Gastroesophageal sphincter (tissue), 4 donors: ENCODE measurements around the gene VDR. TPM values are rescaled to one million over a fixed set of nuclear protein-coding genes. Genes with fewer than 3 reads are reported as not detected.

Source experiments
- ATAC-seq: fragments of 150-250 bp; one replicate; pipeline ENCODE4 v1.9.1; 2016; ENCODE audit warnings: mild to moderate bottlenecking, moderate library complexity
- H3K27ac ChIP-seq, 4 donors: fragments of 200-600 bp; sonication (generic) in 3 of 4; 1 replicate in 3 of 4; 2 replicates in 1 of 4; pipeline ENCODE4 v1.5.1; 2016 to 2019
- H3K27me3 ChIP-seq: fragments of 200-600 bp; sonication (generic); one replicate; pipeline ENCODE4 v1.5.1; 2019
- H3K36me3 ChIP-seq, 2 donors: fragments of 200-600 bp; sonication (generic); one replicate each; pipeline ENCODE4 v1.5.1; 2019; ENCODE audit warnings: control low read depth in 1 of 2
- H3K4me1 ChIP-seq, 3 donors: fragments of 200-600 bp; sonication (generic); 1 replicate in 2 of 3; 2 replicates in 1 of 3; pipeline ENCODE4 v1.5.1; 2016 to 2019; ENCODE audit warnings: control low read depth in 2 of 3
- H3K4me3 ChIP-seq, 2 donors: fragments of 200-600 bp; sonication (generic); one replicate each; pipeline ENCODE4 v1.5.1; 2019; ENCODE audit warnings: mild to moderate bottlenecking in 1 of 2, moderate library complexity in 1 of 2
- H3K9me3 ChIP-seq, 3 donors: fragments of 200-600 bp; sonication (generic); one replicate each; pipeline ENCODE4 v1.5.1; 2017 to 2019; ENCODE audit warnings: control low read depth in 2 of 3
- CTCF ChIP-seq, 4 experiments: fragments of 200-600 bp in 2 of 4; fragments of 450-650 bp in 2 of 4; sonication (generic) in 1 of 4; IDR thresholded peaks; one replicate each; pipeline ENCODE4 v1.5.1; 2017 to 2019; ENCODE audit warnings: antibody characterized with exemption in 4 of 4, mild to moderate bottlenecking in 2 of 4, moderate library complexity in 2 of 4
- EP300 ChIP-seq: sonication (generic); formaldehyde crosslinking; IDR thresholded peaks from one replicate; pipeline ENCODE4 v1.6.1; 2017; ENCODE audit warnings: antibody characterized with exemption, mild to moderate bottlenecking
- POLR2A ChIP-seq, 2 donors: fragments of 450-650 bp; IDR thresholded peaks; one replicate each; pipeline ENCODE4 v1.6.1; 2017; ENCODE audit warnings: antibody characterized with exemption in 2 of 2, mild to moderate bottlenecking in 2 of 2, moderate library complexity in 1 of 2
- POLR2AphosphoS5 ChIP-seq: sonication (generic); formaldehyde crosslinking; IDR thresholded peaks from one replicate; pipeline ENCODE4 v1.6.1; 2017; ENCODE audit warnings: antibody characterized with exemption
- WGBS, 2 donors: methylation state at CpG; one replicate each; pipeline ENCODE4 v1.1.5; 2018; ENCODE audit warnings: low coverage in 1 of 2; 5-methylcytosine and 5-hydroxymethylcytosine counted together
- total RNA-seq, 4 donors: library from RNA; depleted of rRNA; stranded (reverse); fragments of >200 nt; gene quantifications; one replicate each; pipeline ENCODE4 v1.1.0, GENCODE V29; 2016

The VDR gene
- total RNA-seq, 4 donors from 2014 or later: 1.2 to 5.5 (median 1.6) TPM

- Histone ChIP-seq H3K4me3 (no peak overlapping the region), H3K4me1 (peaks cover 27 to 84% (median 74%) of the 10 kb centered on the region in 3 donors), H3K27ac (peak overlapping the region in 3 of 4 donors; percentile 68 to 99 (median 94)), H3K36me3 (peaks cover 0 to 39% of the 10 kb centered on the region in 2 donors), H3K27me3 (no peaks in the 10 kb centered on the region), H3K9me3 (no peaks in the 10 kb centered on the region)
- no peak for ATAC-seq
- TF ChIP-seq POLR2A (IDR thresholded peaks at IDR 0.05) (no peak), POLR2AphosphoS5 (no peak), EP300 (no peak), CTCF (IDR thresholded peaks at IDR 0.05) (no peak)
- WGBS, 2 donors: 87 to 90% methylated on average over 2 to 3 of the region's 7 CpGs
These were observed 104.2 kb downstream of the VDR start for GRCh38 chr12:47800582-47800981.

GRCh38 chr12:47799357-47799955 is 105.3 kb downstream of the VDR start:
- TF ChIP-seq POLR2AphosphoS5 (no peak), EP300 (no peak), POLR2A (IDR thresholded peaks at IDR 0.05) (no peak), CTCF (IDR thresholded peaks at IDR 0.05) (no peak)
- peaks cover 24 to 73% (median 63%) of the 10 kb centered on the region in 3 donors for H3K4me1 ChIP-seq
- no peak overlapping the region for H3K4me3 ChIP-seq
- no peaks in the 10 kb centered on the region for H3K27me3 ChIP-seq
- ATAC-seq: peak; percentile 45
- peak overlapping the region in 3 of 4 donors; percentile 68 to 99 (median 94) for H3K27ac ChIP-seq
- H3K9me3 ChIP-seq: no peaks in the 10 kb centered on the region
- no CpG with 5 or more reads among the region's 7 CpGs for WGBS, 2 donors
- H3K36me3 ChIP-seq: peaks cover 0 to 50% of the 10 kb centered on the region in 2 donors

DNA sequence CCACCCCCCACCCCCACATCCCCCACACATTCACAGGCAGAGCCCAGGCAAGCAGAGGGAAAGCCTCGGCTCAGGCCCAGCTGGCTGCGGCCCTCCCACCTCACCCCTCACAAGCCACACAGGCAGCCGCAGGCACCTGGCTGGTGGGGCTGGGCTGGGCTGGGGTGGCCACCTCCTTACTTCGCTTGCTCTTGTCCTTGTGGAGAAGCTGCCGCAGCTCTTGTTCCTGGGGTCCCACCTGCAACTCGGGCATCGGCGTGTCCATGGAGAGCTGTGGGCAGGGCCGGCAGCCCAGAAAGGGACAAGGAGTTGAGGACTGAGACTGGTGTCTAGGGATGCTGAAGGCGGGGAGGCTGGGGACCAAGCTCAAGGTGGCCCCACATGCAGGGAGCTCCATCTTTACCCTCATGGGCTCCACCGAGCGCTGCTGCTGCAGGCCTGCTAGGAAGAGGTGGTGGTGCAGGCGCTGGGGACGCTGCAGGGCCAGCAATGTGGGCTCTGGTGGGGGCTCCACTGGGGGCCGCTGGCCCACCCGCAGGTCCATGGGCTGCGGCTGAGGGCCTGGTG is 106.3 kb downstream of the VDR start:
- no peak for TF ChIP-seq POLR2A (IDR thresholded peaks at IDR 0.05)
- TF ChIP-seq POLR2AphosphoS5: peak; percentile 3
- no peaks in the 10 kb centered on the region for H3K27me3 ChIP-seq
- no peak overlapping the region for H3K4me3 ChIP-seq
- peaks cover 16 to 63% (median 53%) of the 10 kb centered on the region in 3 donors for H3K4me1 ChIP-seq
- peak overlapping the region in 3 of 4 donors; percentile 68 to 99 (median 94) for H3K27ac ChIP-seq
- ATAC-seq: no peak
- H3K9me3 ChIP-seq: no peaks in the 10 kb centered on the region
- H3K36me3 ChIP-seq: peaks cover 0 to 56% of the 10 kb centered on the region in 2 donors
- WGBS, 2 donors: 90 to 100% methylated on average over 1 to 2 of the region's 17 CpGs

GRCh38 chr12:47797441-47797840 is 107.4 kb downstream of the VDR start:
- H3K9me3 ChIP-seq: no peaks in the 10 kb centered on the region
- H3K4me3 ChIP-seq: no peak overlapping the region
- peaks cover 12 to 53% (median 43%) of the 10 kb centered on the region in 3 donors for H3K4me1 ChIP-seq
- no peaks in the 10 kb centered on the region for H3K27me3 ChIP-seq
- TF ChIP-seq EP300 (no peak), CTCF (IDR thresholded peaks at IDR 0.05) (peak in 3 of 4 experiments; percentile 50 to 65 (median 55)), POLR2A (IDR thresholded peaks at IDR 0.05) (no peak), POLR2AphosphoS5 (no peak)
- no peak for ATAC-seq
- 54 to 67% methylated on average over 2 to 4 of the region's 10 CpGs for WGBS, 2 donors
- peak overlapping the region in 1 of 4 donors; percentile 94 for H3K27ac ChIP-seq
- H3K36me3 ChIP-seq: peaks cover 0 to 66% of the 10 kb centered on the region in 2 donors

DNA sequence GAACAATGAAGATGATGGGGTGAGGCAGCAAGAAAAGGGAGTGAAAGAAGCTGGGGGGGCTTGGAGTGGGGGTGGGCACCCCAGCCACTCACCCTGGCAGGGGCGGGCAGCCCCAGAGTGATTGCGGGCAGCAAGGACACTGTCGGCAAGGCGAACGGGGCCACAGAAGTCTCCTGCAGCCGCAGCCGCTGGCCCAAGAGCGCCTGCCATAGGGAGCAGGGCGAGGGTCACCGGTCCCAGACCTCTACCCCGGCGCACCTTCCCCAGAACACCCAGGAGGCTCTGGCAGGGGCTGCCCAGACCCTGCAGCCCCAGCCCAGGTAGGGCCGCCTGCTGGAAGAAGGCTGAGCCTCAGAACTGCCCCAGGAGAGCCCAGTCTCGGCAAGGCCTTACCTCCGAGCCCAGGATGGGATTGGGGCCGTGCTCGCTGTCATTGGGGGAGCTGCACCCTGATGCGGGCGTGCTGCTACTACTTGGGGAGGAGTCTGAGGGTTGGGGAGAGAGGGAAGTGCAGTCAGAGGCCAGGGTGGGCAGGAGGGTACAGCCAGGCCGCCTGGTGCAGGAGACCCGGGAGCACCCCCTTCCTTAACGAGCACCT is 108.9 kb downstream of the VDR start:
- WGBS, 2 donors: 61 to 94% methylated on average over 4 to 9 of the region's 22 CpGs
- TF ChIP-seq EP300: no peak
- TF ChIP-seq CTCF (IDR thresholded peaks at IDR 0.05): no peak
- TF ChIP-seq POLR2AphosphoS5: no peak
- no peak for TF ChIP-seq POLR2A (IDR thresholded peaks at IDR 0.05)
- no peaks in the 10 kb centered on the region for H3K9me3 ChIP-seq

More for the DNA sequence above, 108.9 kb downstream of the VDR start:
- peaks cover 8 to 38% (median 28%) of the 10 kb centered on the region in 3 donors for H3K4me1 ChIP-seq
- no peaks in the 10 kb centered on the region for H3K27me3 ChIP-seq
- peak overlapping the region in 1 of 4 donors; percentile 9 for H3K27ac ChIP-seq
- no peak for ATAC-seq
- H3K4me3 ChIP-seq: no peak overlapping the region
- H3K36me3 ChIP-seq: peaks cover 0 to 81% of the 10 kb centered on the region in 2 donors
